IMR-90 (cell line): ENCODE results near the gene MOV10L1. TPM values are rescaled to one million over a fixed set of nuclear protein-coding genes. Genes with fewer than 3 reads are reported as not detected.

Experiments
- ATAC-seq: fragments of 200-7000 bp; cut with Tn5 transposase; 2 replicates; pipeline ENCODE4 v1.9.1; 2020; ENCODE audit warnings: low read depth, mild to moderate bottlenecking, moderate library complexity
- BruUV-seq: library from RNA; stranded (reverse); fragments of 400-500 nt; replicated peaks from 2 replicates; lab custom pipeline; 2021; lab: Mats Ljungman, UMichigan
- CTCF ChIA-PET: fragments of 300-600 bp; formaldehyde crosslinking; extraction: SDS; loops from one replicate; lab custom pipeline; 2021; ENCODE audit warnings: antibody characterized with exemption; lab: Yijun Ruan, JAX
- POLR2A ChIA-PET: fragments of 300-600 bp; sonication (Branson Sonifier 250); formaldehyde crosslinking; loops from one replicate; lab custom pipeline; 2022; ENCODE audit warnings: antibody characterized with exemption; ENCODE audit not compliant: unreplicated experiment; lab: Charles Lee
- DNase-seq: peaks from one replicate; pipeline ENCODE4 v3.0.0; 2013
- H2AFZ ChIP-seq: replicated peaks from 2 replicates; pipeline ENCODE3; 2013; ENCODE audit warnings: low read length, mild to moderate bottlenecking; ENCODE audit not compliant: poor library complexity
- H2AK5ac ChIP-seq: 2 replicates; pipeline ENCODE4 v1.6.1; 2013; ENCODE audit warnings: low read depth, low read length, inconsistent platforms
- H2AK9ac ChIP-seq: replicated peaks from 2 replicates; pipeline ENCODE3; 2013; ENCODE audit warnings: mild to moderate bottlenecking, low read depth, low read length, moderate library complexity; ENCODE audit not compliant: poor library complexity
- H2BK120ac ChIP-seq: 2 replicates; pipeline ENCODE4 v1.6.1; 2013; ENCODE audit warnings: low read depth, low read length, inconsistent platforms
- H2BK15ac ChIP-seq: 3 replicates; pipeline ENCODE4 v1.6.1; 2013; ENCODE audit warnings: low read depth, low read length, inconsistent platforms
- H2BK20ac ChIP-seq: 2 replicates; pipeline ENCODE4 v1.6.1; 2013; ENCODE audit warnings: low read depth, mild to moderate bottlenecking, inconsistent platforms, low read length, moderate library complexity
- H2BK5ac ChIP-seq: 2 replicates; pipeline ENCODE4 v1.6.1; 2013; ENCODE audit warnings: mild to moderate bottlenecking, low read depth, low read length, inconsistent platforms; ENCODE audit not compliant: poor library complexity, severe bottlenecking
- H3K14ac ChIP-seq: replicated peaks from 2 replicates; pipeline ENCODE4 v1.6.1; 2013; ENCODE audit warnings: low read depth, low read length, inconsistent platforms
- H3K18ac ChIP-seq: 2 replicates; pipeline ENCODE4 v1.6.1; 2013; ENCODE audit warnings: low read depth, low read length, control low read depth
- H3K23ac ChIP-seq: 2 replicates; pipeline ENCODE4 v1.6.1; 2013; ENCODE audit warnings: low read depth, low read length, inconsistent platforms
- H3K27ac ChIP-seq: 2 replicates; pipeline ENCODE4 v1.5.1; 2013; ENCODE audit warnings: mild to moderate bottlenecking, control low read depth, low read length; ENCODE audit not compliant: insufficient read depth
- H3K27me3 ChIP-seq: 2 replicates; pipeline ENCODE4 v1.6.1; 2013; ENCODE audit warnings: low read length; ENCODE audit not compliant: control insufficient read depth, insufficient read depth
- H3K36me3 ChIP-seq: 2 replicates; pipeline ENCODE4 v1.6.1; 2013; ENCODE audit warnings: low read length, mixed read lengths; ENCODE audit not compliant: control insufficient read depth, insufficient read depth
- H3K4ac ChIP-seq: 2 replicates; pipeline ENCODE4 v1.6.1; 2013; ENCODE audit warnings: low read depth, low read length, inconsistent platforms
- H3K4me1 ChIP-seq: 2 replicates; pipeline ENCODE4 v1.6.1; 2013; ENCODE audit warnings: low read length, mixed read lengths; ENCODE audit not compliant: control insufficient read depth, insufficient read depth
- H3K4me2 ChIP-seq: 2 replicates; pipeline ENCODE4 v1.6.1; 2013; ENCODE audit warnings: low read depth, mild to moderate bottlenecking, control low read depth, low read length, moderate library complexity
- H3K4me3 ChIP-seq: 2 replicates; pipeline ENCODE4 v1.5.1; 2013; ENCODE audit warnings: low read depth, mild to moderate bottlenecking, control low read depth, low read length, moderate library complexity; ENCODE audit not compliant: insufficient read depth
- H3K56ac ChIP-seq: 2 replicates; pipeline ENCODE4 v1.6.1; 2013; ENCODE audit warnings: low read length, inconsistent platforms; ENCODE audit not compliant: insufficient read depth; ENCODE audit errors: extremely low read depth
- H3K79me1 ChIP-seq, 2 experiments: 2 replicates each; pipeline ENCODE4 v1.6.1; 2013; ENCODE audit warnings: low read length in 2 of 2, inconsistent platforms in 1 of 2, low read depth in 1 of 2
- H3K9ac ChIP-seq: 2 replicates; pipeline ENCODE4 v1.6.1; 2013; ENCODE audit warnings: low read depth, low read length, control low read depth
- H3K9me1 ChIP-seq: 2 replicates; pipeline ENCODE4 v1.6.1; 2013; ENCODE audit warnings: low read length, inconsistent platforms; ENCODE audit not compliant: insufficient read depth
- H3K9me3 ChIP-seq: 2 replicates; pipeline ENCODE4 v1.6.1; 2013; ENCODE audit warnings: low read length; ENCODE audit not compliant: control insufficient read depth, insufficient read depth
- H4K20me1 ChIP-seq: 2 replicates; pipeline ENCODE4 v1.6.1; 2013; ENCODE audit warnings: low read length, inconsistent platforms; ENCODE audit not compliant: insufficient read depth
- H4K5ac ChIP-seq: 2 replicates; pipeline ENCODE4 v1.6.1; 2013; ENCODE audit warnings: mild to moderate bottlenecking, low read depth, low read length, control low read depth
- H4K8ac ChIP-seq, 2 experiments: 2 replicates each; pipeline ENCODE4 v1.6.1; 2013; ENCODE audit warnings: low read depth in 2 of 2, low read length in 2 of 2, control low read depth in 1 of 2, inconsistent platforms in 1 of 2
- H4K91ac ChIP-seq: 2 replicates; pipeline ENCODE4 v1.6.1; 2013; ENCODE audit warnings: low read depth, low read length, inconsistent platforms; ENCODE audit not compliant: insufficient read depth
- BHLHE40 ChIP-seq: fragments of 150-350 bp; IDR thresholded peaks from 2 replicates; pipeline ENCODE4 v1.6.1; 2016; ENCODE audit warnings: mild to moderate bottlenecking, low read depth, low read length
- CEBPB ChIP-seq: IDR thresholded peaks from 2 replicates; pipeline ENCODE4 v1.6.1; 2012; ENCODE audit warnings: low read depth, low read length, improper control_type of control experiment
- CHD1 ChIP-seq: IDR thresholded peaks from 2 replicates; pipeline ENCODE4 v1.6.1; 2012; ENCODE audit warnings: low read depth, low read length, improper control_type of control experiment
- FOS ChIP-seq: fragments of 150-350 bp; IDR thresholded peaks from 2 replicates; pipeline ENCODE4 v1.6.1; 2016; ENCODE audit warnings: low read depth, low read length
- MAFK ChIP-seq: IDR thresholded peaks from 2 replicates; pipeline ENCODE4 v1.6.1; 2012; ENCODE audit warnings: low read depth, low read length, improper control_type of control experiment
- MAZ ChIP-seq: IDR thresholded peaks from 2 replicates; pipeline ENCODE4 v1.6.1; 2012; ENCODE audit warnings: low read depth, mild to moderate bottlenecking, low read length, improper control_type of control experiment, moderate library complexity, borderline replicate concordance
- MXI1 ChIP-seq: IDR thresholded peaks from 2 replicates; pipeline ENCODE4 v1.6.1; 2012; ENCODE audit warnings: low read depth, mild to moderate bottlenecking, low read length, moderate library complexity, borderline replicate concordance
- NFE2L2 ChIP-seq: fragments of 150-350 bp; IDR thresholded peaks from 2 replicates; pipeline ENCODE4 v1.6.1; 2016; ENCODE audit warnings: low read depth, mild to moderate bottlenecking, low read length
- POLR2A ChIP-seq: IDR thresholded peaks from 2 replicates; pipeline ENCODE4 v1.6.1; 2012; ENCODE audit warnings: mild to moderate bottlenecking, low read depth, low read length
- RAD21 ChIP-seq: IDR thresholded peaks from 2 replicates; pipeline ENCODE4 v1.6.1; 2012; ENCODE audit warnings: low read length, improper control_type of control experiment
- RCOR1 ChIP-seq: IDR thresholded peaks from 2 replicates; pipeline ENCODE4 v1.6.1; 2012; ENCODE audit warnings: mild to moderate bottlenecking, low read length, improper control_type of control experiment; ENCODE audit not compliant: insufficient replicate concordance
- RFX5 ChIP-seq: IDR thresholded peaks from 2 replicates; pipeline ENCODE4 v1.8.0; 2012; ENCODE audit warnings: low read depth, mild to moderate bottlenecking, low read length, moderate library complexity
- SMC3 ChIP-seq: fragments of 150-350 bp; IDR thresholded peaks from 2 replicates; pipeline ENCODE4 v1.6.1; 2016; ENCODE audit warnings: low read depth, mild to moderate bottlenecking, antibody characterized with exemption, low read length, moderate library complexity
- WGBS, 2 experiments: methylation state at CpG; one replicate each; pipeline versions ENCODE4 v1.1.5 to v1.1.7; 2013; ENCODE audit warnings: missing lambda C conversion rate in 2 of 2; ENCODE audit not compliant: insufficient read length in 1 of 2; ENCODE audit errors: extremely low coverage in 2 of 2; 5-methylcytosine and 5-hydroxymethylcytosine counted together
- dilution Hi-C: fragments of 300-500 bp; cut with HindIII; formaldehyde crosslinking; loops from one replicate; pipeline ENCODE4 v1.14.3; 2018; ENCODE audit warnings: low sequenced_read_pairs; ENCODE audit not compliant: unreplicated experiment
- in situ Hi-C: fragments of 300-500 bp; cut with MboI; formaldehyde crosslinking; loops from 3 replicates; pipeline ENCODE4 v1.14.3; 2019; ENCODE audit warnings: low sequenced_read_pairs, inconsistent platforms, mixed read lengths
- intact Hi-C: fragments of 100-400 bp; cut with micrococcal nuclease; formaldehyde crosslinking; loops from 2 replicates; pipeline ENCODE4 v1.10.0; 2022
- polyA plus RNA-seq, 3 experiments: library from polyadenylated mRNA; depleted of rRNA; stranded (reverse); fragments of >200 nt; gene quantifications; 2 replicates each; pipeline ENCODE4 v1.2.3, GENCODE V29; 2012; ENCODE audit warnings: low replicate concordance in 1 of 3
- total RNA-seq: library from RNA; depleted of rRNA; stranded (reverse); fragments of >200 nt; gene quantifications from 2 replicates; pipeline ENCODE4 v1.2.3, GENCODE V29; 2012
- TF ChIP-seq, protein P1 (sequence below): fragments of 150-350 bp; IDR thresholded peaks from 2 replicates; pipeline ENCODE4 v1.6.1; 2016; ENCODE audit warnings: low read depth, mild to moderate bottlenecking, low read length, moderate library complexity, borderline replicate concordance
- TF ChIP-seq, protein P2 (sequence below): fragments of 150-350 bp; IDR thresholded peaks from 2 replicates; pipeline ENCODE4 v1.6.1; 2017; ENCODE audit warnings: mild to moderate bottlenecking, antibody characterized with exemption, low read length, low read depth
- TF ChIP-seq, protein P3 (sequence below): conservative IDR thresholded peaks from 2 replicates; pipeline ENCODE4 v1.5.1; 2012; ENCODE audit warnings: mild to moderate bottlenecking, low read depth, low read length, improper control_type of control experiment

Gene MOV10L1
- total and polyA plus RNA-seq, 2 of the 4 experiments (the other 2 are of a cell fraction), result 0.72 to 1.4 TPM

DNA sequence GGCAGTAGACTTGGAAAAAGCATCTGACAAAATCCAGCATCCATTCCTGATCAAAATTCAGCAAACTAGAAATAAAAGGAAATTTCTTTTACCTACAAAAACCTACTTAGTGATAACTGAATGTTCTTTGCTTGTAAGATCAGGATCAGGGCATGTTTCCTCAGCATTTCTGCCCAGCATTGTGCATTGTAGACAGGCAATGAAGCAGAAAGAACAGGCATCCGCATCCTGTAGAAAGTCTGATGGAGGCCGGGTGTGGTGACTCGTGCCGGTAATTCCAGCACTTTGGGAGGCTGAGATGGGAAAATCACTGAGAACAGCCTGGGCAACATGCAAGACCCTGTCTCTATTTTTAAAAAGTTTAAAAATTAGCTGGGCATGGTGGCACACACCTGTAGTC, 48.2 kb downstream of the MOV10L1 start:
- Histone ChIP-seq H3K18ac (no peak overlapping the region), H2BK20ac (no peak overlapping the region), H2AK9ac (no peak overlapping the region), H2AK5ac (no peak overlapping the region), H3K27ac (no peak overlapping the region), H2BK120ac (no peak overlapping the region), H4K8ac (no peak overlapping the region), H3K9me3 (no peaks in the 10 kb centered on the region), H3K56ac (no peak overlapping the region), H3K4me1 (peaks cover 11% of the 10 kb centered on the region), H3K23ac (0 out of 2 replicates have a peak overlapping the region, but pooled peaks have one; percentile 42), H3K4me2 (no peak overlapping the region), H4K5ac (no peak overlapping the region), H4K20me1 (peaks cover 8% of the 10 kb centered on the region; the same call in 1 of the 2 replicates), H3K4me3 (no peak overlapping the region), H3K9ac (no peak overlapping the region), H3K4ac (no peak overlapping the region), H2AFZ (no peak overlapping the region), H2BK5ac (no peak overlapping the region), H3K27me3 (peaks cover 2% of the 10 kb centered on the region; the same call in 1 of the 2 replicates), H3K36me3 (peaks cover 13% of the 10 kb centered on the region; the same call in 1 of the 2 replicates), H3K9me1 (peaks cover 2% of the 10 kb centered on the region; the same call in 1 of the 2 replicates), H4K91ac (no peak overlapping the region), H3K14ac (no peak overlapping the region), H2BK15ac (no peak overlapping the region), H3K79me1 (no peaks in the 10 kb centered on the region)
- intact Hi-C loops (no loop called here), dilution Hi-C loops (no loop called here), in situ Hi-C loops (no loop called here)
- DNase-seq, result no peak
- BruUV-seq, result no TSS peak
- ChIA-PET POLR2A (no interaction called here), CTCF (no interaction called here)
- TF ChIP-seq MAFK (no peak), RFX5 (no peak), RCOR1 (no peak), RAD21 (no peak), CEBPB (no peak), CHD1 (no peak), SMC3 (no peak), MAZ (no peak), FOS (no peak), MXI1 (no peak), BHLHE40 (no peak), NFE2L2 (no peak), POLR2A (no peak)
- TF ChIP-seq, protein P1, sequence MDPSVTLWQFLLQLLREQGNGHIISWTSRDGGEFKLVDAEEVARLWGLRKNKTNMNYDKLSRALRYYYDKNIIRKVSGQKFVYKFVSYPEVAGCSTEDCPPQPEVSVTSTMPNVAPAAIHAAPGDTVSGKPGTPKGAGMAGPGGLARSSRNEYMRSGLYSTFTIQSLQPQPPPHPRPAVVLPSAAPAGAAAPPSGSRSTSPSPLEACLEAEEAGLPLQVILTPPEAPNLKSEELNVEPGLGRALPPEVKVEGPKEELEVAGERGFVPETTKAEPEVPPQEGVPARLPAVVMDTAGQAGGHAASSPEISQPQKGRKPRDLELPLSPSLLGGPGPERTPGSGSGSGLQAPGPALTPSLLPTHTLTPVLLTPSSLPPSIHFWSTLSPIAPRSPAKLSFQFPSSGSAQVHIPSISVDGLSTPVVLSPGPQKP, result no peak
- TF ChIP-seq, protein P2, sequence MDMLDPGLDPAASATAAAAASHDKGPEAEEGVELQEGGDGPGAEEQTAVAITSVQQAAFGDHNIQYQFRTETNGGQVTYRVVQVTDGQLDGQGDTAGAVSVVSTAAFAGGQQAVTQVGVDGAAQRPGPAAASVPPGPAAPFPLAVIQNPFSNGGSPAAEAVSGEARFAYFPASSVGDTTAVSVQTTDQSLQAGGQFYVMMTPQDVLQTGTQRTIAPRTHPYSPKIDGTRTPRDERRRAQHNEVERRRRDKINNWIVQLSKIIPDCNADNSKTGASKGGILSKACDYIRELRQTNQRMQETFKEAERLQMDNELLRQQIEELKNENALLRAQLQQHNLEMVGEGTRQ, result no peak
- TF ChIP-seq, protein P3, sequence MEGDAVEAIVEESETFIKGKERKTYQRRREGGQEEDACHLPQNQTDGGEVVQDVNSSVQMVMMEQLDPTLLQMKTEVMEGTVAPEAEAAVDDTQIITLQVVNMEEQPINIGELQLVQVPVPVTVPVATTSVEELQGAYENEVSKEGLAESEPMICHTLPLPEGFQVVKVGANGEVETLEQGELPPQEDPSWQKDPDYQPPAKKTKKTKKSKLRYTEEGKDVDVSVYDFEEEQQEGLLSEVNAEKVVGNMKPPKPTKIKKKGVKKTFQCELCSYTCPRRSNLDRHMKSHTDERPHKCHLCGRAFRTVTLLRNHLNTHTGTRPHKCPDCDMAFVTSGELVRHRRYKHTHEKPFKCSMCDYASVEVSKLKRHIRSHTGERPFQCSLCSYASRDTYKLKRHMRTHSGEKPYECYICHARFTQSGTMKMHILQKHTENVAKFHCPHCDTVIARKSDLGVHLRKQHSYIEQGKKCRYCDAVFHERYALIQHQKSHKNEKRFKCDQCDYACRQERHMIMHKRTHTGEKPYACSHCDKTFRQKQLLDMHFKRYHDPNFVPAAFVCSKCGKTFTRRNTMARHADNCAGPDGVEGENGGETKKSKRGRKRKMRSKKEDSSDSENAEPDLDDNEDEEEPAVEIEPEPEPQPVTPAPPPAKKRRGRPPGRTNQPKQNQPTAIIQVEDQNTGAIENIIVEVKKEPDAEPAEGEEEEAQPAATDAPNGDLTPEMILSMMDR, result no peak
- ATAC-seq, result no peak
- WGBS, 2 experiments, result no CpG with 5 or more reads among the region's 4 CpGs
